ENCODE measurements around the gene SIVA1.

DNA sequence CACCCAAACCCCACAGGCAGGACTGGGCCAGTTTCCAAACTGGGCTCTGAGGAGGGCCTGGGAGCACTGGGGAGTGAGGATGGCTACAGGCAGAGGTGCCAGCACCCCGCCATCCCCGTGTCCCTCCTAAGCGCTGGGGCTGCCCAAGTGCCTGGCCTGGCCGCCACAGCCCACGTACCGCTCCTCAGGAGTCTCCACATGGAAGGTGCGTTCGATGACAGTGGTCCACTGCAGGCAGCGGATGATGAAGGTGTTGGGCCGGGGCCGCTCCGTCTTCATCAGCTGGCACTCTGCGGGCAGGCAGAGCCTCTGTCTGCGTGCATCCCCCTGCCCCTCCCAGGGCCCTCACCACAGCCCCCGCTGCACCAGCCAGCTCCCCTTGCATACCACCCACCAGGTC, 23.5 kb downstream of the SIVA1 start:
- TF ChIP-seq, protein P1, sequence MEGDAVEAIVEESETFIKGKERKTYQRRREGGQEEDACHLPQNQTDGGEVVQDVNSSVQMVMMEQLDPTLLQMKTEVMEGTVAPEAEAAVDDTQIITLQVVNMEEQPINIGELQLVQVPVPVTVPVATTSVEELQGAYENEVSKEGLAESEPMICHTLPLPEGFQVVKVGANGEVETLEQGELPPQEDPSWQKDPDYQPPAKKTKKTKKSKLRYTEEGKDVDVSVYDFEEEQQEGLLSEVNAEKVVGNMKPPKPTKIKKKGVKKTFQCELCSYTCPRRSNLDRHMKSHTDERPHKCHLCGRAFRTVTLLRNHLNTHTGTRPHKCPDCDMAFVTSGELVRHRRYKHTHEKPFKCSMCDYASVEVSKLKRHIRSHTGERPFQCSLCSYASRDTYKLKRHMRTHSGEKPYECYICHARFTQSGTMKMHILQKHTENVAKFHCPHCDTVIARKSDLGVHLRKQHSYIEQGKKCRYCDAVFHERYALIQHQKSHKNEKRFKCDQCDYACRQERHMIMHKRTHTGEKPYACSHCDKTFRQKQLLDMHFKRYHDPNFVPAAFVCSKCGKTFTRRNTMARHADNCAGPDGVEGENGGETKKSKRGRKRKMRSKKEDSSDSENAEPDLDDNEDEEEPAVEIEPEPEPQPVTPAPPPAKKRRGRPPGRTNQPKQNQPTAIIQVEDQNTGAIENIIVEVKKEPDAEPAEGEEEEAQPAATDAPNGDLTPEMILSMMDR (conservative IDR thresholded peaks at IDR 0.05), result no peak
- TF ChIP-seq EZH2 (IDR thresholded peaks at IDR 0.05; ENCODE audit: low read depth), result no peak
